Dendritic cell treated with granulocyte-macrophage colony-stimulating factor and Interleukin-4, amounts not matched to agents 40 ng/mL and 50 ng/mL, for 4 days (primary cell): Measurements from ENCODE around the gene CTCFL.
"Not testable (repeated sequence)": the region's sequence is repeated elsewhere in the genome, so short reads cannot be mapped to it uniquely, and the experiment has no call there.

ENCODE experiments used
- H3K27ac Mint-ChIP-seq: one replicate; pipeline ENCODE4 v1.8.0; 2022; ENCODE audit warnings: mild to moderate bottlenecking, mixed read lengths
- H3K27me3 Mint-ChIP-seq: one replicate; pipeline ENCODE4 v1.8.0; 2022; ENCODE audit warnings: mild to moderate bottlenecking, mixed read lengths
- H3K36me3 Mint-ChIP-seq: one replicate; pipeline ENCODE4 v1.8.0; 2022; ENCODE audit warnings: low read depth, mixed read lengths
- H3K4me1 Mint-ChIP-seq: one replicate; pipeline ENCODE4 v1.8.0; 2022; ENCODE audit warnings: low read depth, mixed read lengths
- H3K4me3 Mint-ChIP-seq: one replicate; pipeline ENCODE4 v1.8.0; 2022; ENCODE audit warnings: mild to moderate bottlenecking, moderate library complexity, mixed read lengths
- H3K9me3 Mint-ChIP-seq: one replicate; pipeline ENCODE4 v1.8.0; 2022; ENCODE audit warnings: mixed read lengths
- intact Hi-C: fragments of 100-400 bp; cut with micrococcal nuclease; formaldehyde crosslinking; loops from one replicate; pipeline ENCODE4 v1.15.0; 2022

Gene CTCFL

DNA sequence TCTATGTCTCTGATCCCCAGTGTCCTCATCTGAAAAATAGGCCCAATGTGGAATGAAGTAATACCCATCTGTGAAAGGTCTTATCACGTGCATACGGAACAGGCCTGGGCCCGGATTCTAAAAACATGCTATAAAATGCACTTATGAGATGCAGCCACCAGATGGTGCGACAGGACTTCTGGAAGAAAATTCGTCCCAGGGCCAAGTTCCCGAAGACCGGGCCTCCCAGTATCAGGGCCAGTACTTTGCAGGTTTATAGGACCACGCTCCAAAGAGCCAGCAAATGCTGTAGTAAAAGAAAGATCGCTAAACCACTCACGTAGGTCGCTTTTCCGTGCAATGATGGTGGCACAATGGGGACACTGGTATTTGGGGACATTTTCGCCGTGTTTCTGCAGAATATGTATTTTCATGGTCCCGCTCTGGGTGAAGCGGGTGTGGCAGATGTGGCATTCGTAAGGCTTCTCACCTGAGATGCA, 10.6 kb downstream of the CTCFL start:
- no peaks in the 10 kb centered on the region for H3K9me3 Mint-ChIP-seq
- H3K36me3 Mint-ChIP-seq, result no peaks in the 10 kb centered on the region
- intact Hi-C loops, result loop anchor here (1.0 to 10.0 kb wide), 2 partner anchors 80 to 570 kb away; no protein-coding TSS in a partner anchor
- H3K27ac Mint-ChIP-seq, result no peak overlapping the region
- H3K4me3 Mint-ChIP-seq, result no peak overlapping the region
- peaks cover 37% of the 10 kb centered on the region for H3K27me3 Mint-ChIP-seq
- H3K4me1 Mint-ChIP-seq, result no peaks in the 10 kb centered on the region

DNA sequence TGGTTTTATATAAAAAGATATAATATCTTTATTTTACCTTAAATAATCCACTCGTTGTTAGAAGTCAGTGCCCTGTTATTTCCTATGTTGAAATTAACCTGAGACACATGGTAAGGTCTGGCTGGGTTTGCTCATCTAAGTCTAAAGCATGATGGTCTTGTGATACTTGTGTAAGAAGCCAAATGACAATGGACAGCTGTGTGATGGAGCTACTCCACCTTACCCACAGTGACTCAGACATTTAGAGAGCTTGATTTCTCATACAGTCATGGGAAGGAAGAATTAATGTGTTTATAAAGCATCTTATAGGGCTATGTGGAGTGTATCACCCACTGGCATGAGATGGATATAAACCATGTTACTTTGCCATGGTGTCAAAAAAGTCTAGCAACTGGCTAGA, 11.7 kb downstream of the CTCFL start:
- no peak overlapping the region for H3K27ac Mint-ChIP-seq
- H3K4me3 Mint-ChIP-seq, result no peak overlapping the region
- no peaks in the 10 kb centered on the region for H3K36me3 Mint-ChIP-seq
- intact Hi-C loops, result loop anchor here (10.0 kb wide), 1 partner anchor 572 kb away; no protein-coding TSS in a partner anchor
- peaks cover 46% of the 10 kb centered on the region for H3K27me3 Mint-ChIP-seq
- no peaks in the 10 kb centered on the region for H3K4me1 Mint-ChIP-seq
- H3K9me3 Mint-ChIP-seq, result no peaks in the 10 kb centered on the region

DNA sequence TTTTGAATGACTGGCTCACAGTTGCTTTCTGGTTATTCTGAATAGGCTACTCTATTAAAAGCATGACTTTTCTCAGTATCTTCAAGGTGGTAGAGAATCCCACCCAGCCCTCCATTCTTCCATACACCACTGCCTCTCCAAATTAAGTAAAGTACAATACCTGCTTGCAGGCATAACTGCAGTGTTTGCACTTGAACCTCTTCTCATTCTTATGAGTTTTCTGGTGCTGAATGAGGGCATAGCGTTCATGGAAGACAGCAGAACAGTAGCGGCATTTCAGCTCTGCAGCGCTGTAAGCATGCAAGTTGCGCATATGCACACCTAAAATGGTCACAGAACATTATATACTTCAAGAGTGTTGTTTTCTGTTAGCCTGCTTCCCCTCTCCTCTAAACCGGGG, 12.5 kb downstream of the CTCFL start:
- Mint-ChIP-seq H3K4me1 (no peaks in the 10 kb centered on the region), H3K27ac (no peak overlapping the region), H3K4me3 (no peak overlapping the region), H3K36me3 (no peaks in the 10 kb centered on the region), H3K27me3 (peaks cover 49% of the 10 kb centered on the region), H3K9me3 (no peaks in the 10 kb centered on the region)
- intact Hi-C loops, result loop anchor here (10.0 kb wide), 1 partner anchor 572 kb away; no protein-coding TSS in a partner anchor

DNA sequence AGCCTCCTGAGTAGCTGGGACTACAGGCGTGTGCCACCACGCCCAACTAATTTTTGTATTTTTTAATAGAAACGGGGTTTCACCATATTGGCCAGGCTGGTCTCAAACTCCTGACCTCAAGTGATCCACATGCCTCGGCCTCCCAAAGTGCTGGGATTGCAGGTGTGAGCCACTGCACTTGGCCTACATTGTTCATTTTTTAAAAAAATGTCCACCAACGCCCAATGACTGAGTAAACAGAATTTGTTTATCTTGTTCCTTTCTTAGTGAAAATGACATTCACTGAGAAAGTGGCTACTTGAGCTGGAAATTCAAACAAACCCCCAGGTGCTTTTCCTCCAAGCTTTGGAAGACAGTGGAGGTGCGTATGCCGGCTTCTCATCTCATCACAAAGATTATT, 13.2 kb downstream of the CTCFL start:
- not testable (repeated sequence) for H3K27ac Mint-ChIP-seq, H3K9me3 Mint-ChIP-seq, H3K4me1 Mint-ChIP-seq, H3K36me3 Mint-ChIP-seq, H3K4me3 Mint-ChIP-seq
- peaks cover 50% of the 10 kb centered on the region for H3K27me3 Mint-ChIP-seq
- intact Hi-C loops, result loop anchor here (10.0 kb wide), 1 partner anchor 573 kb away; no protein-coding TSS in a partner anchor

DNA sequence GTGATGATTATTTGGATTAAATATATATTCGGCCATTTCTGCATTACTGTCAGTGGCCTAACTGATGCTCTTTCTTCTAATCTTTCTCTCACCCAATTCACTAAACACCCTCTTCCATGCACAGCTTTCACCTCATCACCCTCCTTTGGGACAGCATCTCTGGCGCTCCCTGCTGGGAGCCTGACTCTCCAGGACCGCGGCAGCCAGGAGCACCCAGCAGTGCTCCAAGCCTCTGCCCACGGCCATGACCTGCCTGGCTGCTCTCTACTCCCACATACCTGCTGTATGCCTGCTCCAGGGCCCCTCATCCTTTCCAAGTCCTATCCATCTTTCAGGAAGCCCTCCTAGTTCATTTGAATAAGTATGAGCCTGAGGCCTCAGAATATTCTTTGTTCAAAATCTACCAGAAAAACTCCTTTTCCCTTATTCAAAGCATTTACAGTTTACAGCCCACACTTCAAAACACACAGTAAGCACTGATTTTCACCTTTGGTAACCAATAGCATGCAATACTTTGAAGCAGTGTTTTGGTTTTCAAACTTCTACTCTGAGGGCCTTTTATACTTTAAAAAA, 15.2 kb downstream of the CTCFL start:
- Mint-ChIP-seq H3K27ac (no peak overlapping the region), H3K9me3 (no peaks in the 10 kb centered on the region), H3K36me3 (no peaks in the 10 kb centered on the region), H3K4me1 (no peaks in the 10 kb centered on the region), H3K27me3 (peaks cover 60% of the 10 kb centered on the region), H3K4me3 (no peak overlapping the region)
- intact Hi-C loops, result loop anchor here (10.0 kb wide), 1 partner anchor 575 kb away; no protein-coding TSS in a partner anchor

DNA sequence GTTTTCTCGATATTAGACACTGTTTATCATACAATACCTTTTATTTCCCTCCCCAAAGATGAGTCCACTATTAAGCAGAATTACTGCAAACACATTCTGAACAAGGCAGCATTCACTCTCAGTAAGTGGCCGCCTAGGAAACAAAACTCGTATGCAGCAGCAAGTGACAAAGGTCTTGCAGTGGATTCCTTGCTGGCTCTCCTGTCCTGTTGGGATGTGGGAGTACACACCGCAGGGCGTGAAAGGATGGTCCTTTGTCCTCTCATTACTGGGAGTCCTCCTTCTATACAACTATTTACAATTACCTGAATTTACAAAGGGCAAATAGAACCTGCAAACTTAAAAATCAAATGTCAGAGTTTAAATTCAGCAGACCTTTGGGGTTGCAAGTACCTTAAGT, 16.1 kb downstream of the CTCFL start:
- Mint-ChIP-seq H3K36me3 (no peaks in the 10 kb centered on the region), H3K4me3 (no peak overlapping the region), H3K9me3 (no peaks in the 10 kb centered on the region), H3K27ac (no peak overlapping the region), H3K27me3 (peaks cover 67% of the 10 kb centered on the region), H3K4me1 (no peaks in the 10 kb centered on the region)
- intact Hi-C loops, result no loop called here

DNA sequence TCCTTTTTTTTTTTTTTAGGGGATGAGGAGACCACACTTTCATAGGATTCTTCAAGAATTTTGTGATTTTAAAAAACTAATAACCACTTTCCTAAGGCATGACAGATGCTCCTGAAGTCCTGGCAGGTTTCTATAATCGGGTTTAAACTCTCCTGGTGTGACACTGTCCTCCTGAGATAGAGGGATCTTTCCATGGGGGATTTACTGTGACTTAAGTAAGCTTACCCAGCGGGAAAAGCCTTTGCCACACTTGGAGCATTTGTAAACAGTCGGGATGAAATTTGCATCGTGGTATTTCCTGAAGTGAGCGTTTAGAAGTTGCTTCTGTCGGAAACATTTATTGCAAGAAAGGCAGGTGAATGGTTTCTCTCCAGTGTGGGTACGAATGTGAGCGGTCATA, 16.6 kb downstream of the CTCFL start:
- H3K4me3 Mint-ChIP-seq, result no peak overlapping the region
- H3K36me3 Mint-ChIP-seq, result no peaks in the 10 kb centered on the region
- no peak overlapping the region for H3K27ac Mint-ChIP-seq
- peaks cover 3% of the 10 kb centered on the region for H3K4me1 Mint-ChIP-seq
- H3K9me3 Mint-ChIP-seq, result no peaks in the 10 kb centered on the region
- peaks cover 71% of the 10 kb centered on the region for H3K27me3 Mint-ChIP-seq
- intact Hi-C loops, result no loop called here

DNA sequence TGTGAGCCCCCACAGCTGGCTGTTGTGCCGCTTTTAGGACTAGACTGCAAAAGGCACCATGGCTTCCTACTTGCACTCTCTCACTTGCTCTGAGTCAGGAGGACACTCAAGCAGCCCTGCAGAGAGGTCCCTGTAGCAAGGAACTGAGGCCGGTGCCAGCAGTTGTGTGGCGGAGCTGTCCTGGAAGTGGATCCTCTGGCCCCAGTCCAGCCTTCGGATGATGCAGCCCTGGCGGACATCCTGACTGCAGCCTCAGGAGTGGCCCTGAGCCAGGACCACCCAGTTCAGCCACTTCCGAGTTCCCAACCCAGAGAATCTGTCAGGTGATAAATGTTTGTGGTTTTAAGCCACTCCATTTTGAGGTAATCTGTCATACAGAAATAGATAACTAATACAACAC, 17.5 kb downstream of the CTCFL start:
- H3K4me1 Mint-ChIP-seq, result peaks cover 12% of the 10 kb centered on the region

DNA sequence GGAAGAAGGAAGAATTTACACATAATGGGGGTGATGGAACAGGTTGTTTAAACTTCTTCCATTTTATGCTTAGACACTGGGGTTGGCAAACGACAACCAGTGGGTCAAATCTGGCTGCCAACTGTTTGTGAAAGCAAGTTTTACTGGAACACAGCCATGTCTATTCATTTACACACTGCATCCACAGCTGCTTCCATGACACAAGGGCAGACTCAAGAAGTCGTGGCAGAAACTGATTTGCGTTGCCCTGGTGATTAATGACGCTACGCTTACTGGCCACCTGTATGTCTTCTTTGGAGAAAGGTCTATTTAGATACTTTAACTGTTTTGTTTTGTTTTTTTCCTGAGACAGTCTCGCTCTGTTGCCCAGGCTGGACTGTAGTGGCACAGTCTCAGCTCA, 19.0 kb downstream of the CTCFL start:
- Mint-ChIP-seq H3K27me3 (peaks cover 82% of the 10 kb centered on the region), H3K4me1 (peaks cover 25% of the 10 kb centered on the region), H3K9me3 (no peaks in the 10 kb centered on the region), H3K36me3 (no peaks in the 10 kb centered on the region), H3K27ac (no peak overlapping the region), H3K4me3 (no peak overlapping the region)
- intact Hi-C loops, result no loop called here

More for the DNA sequence above, 17.5 kb downstream of the CTCFL start:
- no peak overlapping the region for H3K4me3 Mint-ChIP-seq
- no peak overlapping the region for H3K27ac Mint-ChIP-seq
- intact Hi-C loops, result no loop called here
- H3K9me3 Mint-ChIP-seq, result no peaks in the 10 kb centered on the region
- peaks cover 74% of the 10 kb centered on the region for H3K27me3 Mint-ChIP-seq
- H3K36me3 Mint-ChIP-seq, result no peaks in the 10 kb centered on the region

DNA sequence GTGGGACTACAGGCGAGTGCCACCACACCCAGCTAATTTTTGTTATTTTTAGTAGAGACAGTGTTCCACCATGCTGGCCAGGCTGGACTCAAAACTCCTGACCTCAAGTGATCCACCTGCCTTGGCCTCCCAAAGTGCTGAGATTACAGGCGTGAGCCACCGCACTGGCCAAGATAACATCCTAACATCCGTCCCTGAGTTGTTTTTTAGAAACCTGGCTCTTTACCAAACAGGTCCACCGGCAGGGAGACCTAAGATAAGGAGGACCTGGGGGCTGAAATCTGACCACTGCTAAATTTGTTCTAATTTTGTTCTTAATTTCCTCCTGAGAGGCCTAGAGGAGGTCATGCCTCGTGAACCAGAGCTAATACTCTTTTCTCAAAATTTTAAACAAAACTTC, 20.5 kb downstream of the CTCFL start:
- no peak overlapping the region for H3K27ac Mint-ChIP-seq
- intact Hi-C loops, result no loop called here
- peaks cover 85% of the 10 kb centered on the region for H3K27me3 Mint-ChIP-seq
- H3K9me3 Mint-ChIP-seq, result no peaks in the 10 kb centered on the region
- no peak overlapping the region for H3K4me3 Mint-ChIP-seq
- H3K36me3 Mint-ChIP-seq, result no peaks in the 10 kb centered on the region
- peaks cover 25% of the 10 kb centered on the region for H3K4me1 Mint-ChIP-seq

DNA sequence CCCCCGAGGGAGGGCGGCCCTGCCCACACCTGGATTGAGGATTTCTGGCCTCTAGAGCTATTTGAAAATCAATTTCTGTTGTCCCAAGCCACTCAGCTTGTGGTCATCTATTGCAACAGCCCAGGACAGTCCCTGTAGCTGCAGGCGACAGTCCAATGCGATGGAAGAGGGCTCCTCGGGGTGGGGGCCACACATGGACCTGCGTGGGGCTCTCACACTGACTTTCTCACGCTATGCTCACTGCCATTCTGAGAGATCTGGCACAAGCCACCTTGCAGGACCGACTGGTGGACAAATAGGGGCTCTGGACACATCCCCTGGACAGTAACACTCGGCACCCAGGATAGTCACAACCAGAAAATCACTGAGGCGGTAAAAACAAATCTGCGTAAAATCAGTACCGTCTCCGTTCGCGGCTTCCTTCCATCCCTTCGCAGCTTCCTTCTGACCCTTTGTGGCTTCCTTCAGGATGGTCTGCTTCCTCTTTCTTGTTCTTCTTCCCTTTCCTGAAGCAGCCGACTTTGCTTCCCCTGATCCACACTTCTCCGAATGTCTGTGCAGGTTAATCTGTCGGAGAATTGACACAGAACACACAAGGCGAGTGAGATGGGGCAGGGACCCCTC, 21.8 kb downstream of the CTCFL start:
- Mint-ChIP-seq H3K4me3 (peak overlapping the region; percentile 24), H3K27me3 (peaks cover 75% of the 10 kb centered on the region), H3K36me3 (no peaks in the 10 kb centered on the region), H3K4me1 (peaks cover 36% of the 10 kb centered on the region), H3K9me3 (no peaks in the 10 kb centered on the region), H3K27ac (no peak overlapping the region)
- intact Hi-C loops, result no loop called here

DNA sequence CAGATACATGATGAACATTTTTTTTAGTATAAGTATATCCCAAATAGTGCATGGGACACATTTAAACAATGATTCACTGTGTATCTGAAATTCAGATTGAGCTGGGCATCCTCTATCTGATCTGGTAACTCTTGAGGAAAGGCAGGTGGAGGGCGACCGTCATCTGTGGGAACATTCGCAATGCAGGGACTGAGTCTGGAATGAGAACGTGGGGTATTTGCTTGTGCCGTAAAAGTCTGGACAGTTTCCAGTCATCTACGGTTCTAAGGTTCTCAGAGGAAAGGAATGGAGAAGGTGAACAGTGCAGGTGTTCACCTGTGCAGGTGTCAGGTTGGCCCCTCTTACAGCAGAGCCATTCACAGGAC, 22.6 kb downstream of the CTCFL start:
- Mint-ChIP-seq H3K4me3 (no peak overlapping the region), H3K9me3 (no peaks in the 10 kb centered on the region), H3K4me1 (peaks cover 37% of the 10 kb centered on the region), H3K27ac (no peak overlapping the region), H3K36me3 (no peaks in the 10 kb centered on the region), H3K27me3 (peaks cover 70% of the 10 kb centered on the region)
- intact Hi-C loops, result no loop called here

DNA sequence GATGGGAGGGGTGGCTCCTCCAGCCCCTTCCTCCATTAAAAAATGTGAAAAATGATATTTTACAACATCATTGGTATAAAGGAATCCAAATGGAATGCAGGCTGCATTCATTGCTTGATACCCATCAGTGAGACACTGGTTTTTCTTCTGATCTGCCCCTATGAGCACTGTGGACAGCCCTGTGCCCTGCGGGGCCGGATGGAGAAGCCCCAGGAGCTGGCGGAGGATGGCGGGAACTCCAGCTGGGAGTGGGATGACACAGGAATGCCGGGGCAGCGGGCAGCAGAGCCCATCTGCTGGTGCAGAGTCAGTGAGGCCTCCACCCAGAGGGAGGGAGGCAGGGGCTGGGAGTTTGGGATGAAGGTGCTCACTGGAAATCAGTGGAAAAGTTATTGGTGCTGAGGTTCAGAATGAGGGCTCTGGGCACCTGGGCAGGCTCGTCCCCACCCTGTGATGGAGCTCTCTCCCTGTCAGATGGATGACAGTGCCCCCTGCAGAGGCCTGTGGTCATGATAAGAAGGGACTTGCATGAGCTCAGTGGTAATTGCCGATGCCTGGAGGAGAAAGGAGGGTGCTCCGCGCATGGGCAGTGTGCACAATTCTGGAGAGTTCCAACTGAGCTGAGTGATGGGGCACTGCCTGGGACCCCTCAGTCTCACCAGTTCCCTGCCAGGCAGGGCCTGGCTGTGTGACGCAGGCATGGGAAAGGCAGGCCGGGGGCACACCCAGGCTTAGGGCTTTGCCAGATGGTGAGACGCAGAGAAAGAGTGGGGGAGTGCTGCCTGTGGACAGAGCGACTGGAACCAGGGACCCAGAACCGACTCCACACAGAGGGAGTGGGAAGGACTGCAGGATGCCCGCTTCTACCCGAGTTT, 23.2 kb downstream of the CTCFL start:
- intact Hi-C loops, result no loop called here
- Mint-ChIP-seq H3K4me1 (peaks cover 37% of the 10 kb centered on the region), H3K27me3 (peaks cover 70% of the 10 kb centered on the region), H3K9me3 (no peaks in the 10 kb centered on the region), H3K27ac (no peak overlapping the region), H3K4me3 (no peak overlapping the region), H3K36me3 (no peaks in the 10 kb centered on the region)

DNA sequence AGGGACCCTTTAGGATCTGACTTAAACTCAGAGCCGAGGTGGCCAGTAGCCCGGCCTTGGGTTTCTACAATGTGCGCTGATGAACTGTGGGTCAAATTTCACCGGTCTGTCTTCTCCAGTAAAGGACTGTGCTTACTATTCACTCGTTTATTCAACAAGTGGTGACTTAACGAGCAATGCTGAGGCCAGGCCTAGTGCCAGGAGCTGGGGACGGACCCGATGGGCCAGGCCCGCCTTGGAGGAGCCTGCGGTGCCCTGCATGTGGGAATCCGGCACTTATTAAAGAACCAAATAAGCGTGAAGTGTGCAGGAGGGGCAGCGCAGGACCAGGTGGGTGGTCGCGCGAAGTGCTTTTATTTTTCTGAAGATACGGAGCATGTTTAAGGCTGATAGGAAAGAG, 24.0 kb downstream of the CTCFL start:
- H3K27me3 Mint-ChIP-seq, result peaks cover 70% of the 10 kb centered on the region
- H3K27ac Mint-ChIP-seq, result no peak overlapping the region
- peaks cover 37% of the 10 kb centered on the region for H3K4me1 Mint-ChIP-seq
- intact Hi-C loops, result no loop called here
- no peak overlapping the region for H3K4me3 Mint-ChIP-seq
- no peaks in the 10 kb centered on the region for H3K36me3 Mint-ChIP-seq
- H3K9me3 Mint-ChIP-seq, result no peaks in the 10 kb centered on the region
